GM21717 (cell line): ENCODE results near the gene ITGA6.

Source experiments
- ATAC-seq: cut with Tn5 transposase; IDR thresholded peaks from one replicate; pipeline ENCODE4 v1.9.1; 2021; ENCODE audit warnings: mild to moderate bottlenecking, moderate library complexity; ENCODE audit not compliant: unreplicated experiment

Gene ITGA6

GRCh38 chr2:172415865-172416183, 11.6 kb upstream of the ITGA6 start:
- ATAC-seq, result no peak

- no peak for ATAC-seq
Observed at GRCh38 chr2:172416447-172417058, 10.8 kb upstream of the ITGA6 start.

- ATAC-seq, result no peak
Observed at GRCh38 chr2:172420216-172420615, 7.2 kb upstream of the ITGA6 start.

GRCh38 chr2:172423160-172423559, 4.2 kb upstream of the ITGA6 start:
- no peak for ATAC-seq

- ATAC-seq, result no peak
Observed at GRCh38 chr2:172425336-172425735, 2.0 kb upstream of the ITGA6 start.

- no peak for ATAC-seq
Observed at GRCh38 chr2:172426635-172427255, 641 bp upstream of the ITGA6 start.

GRCh38 chr2:172427990-172428831, 825 bp downstream of the ITGA6 start:
- no peak for ATAC-seq

GRCh38 chr2:172428832-172429210, 1.4 kb downstream of the ITGA6 start:
- ATAC-seq, result no peak

- no peak for ATAC-seq
Observed at GRCh38 chr2:172429301-172429968, 2.0 kb downstream of the ITGA6 start.

GRCh38 chr2:172430027-172430426, 2.6 kb downstream of the ITGA6 start:
- no peak for ATAC-seq

GRCh38 chr2:172430678-172431077, 3.3 kb downstream of the ITGA6 start:
- ATAC-seq, result no peak

- no peak for ATAC-seq
Observed at GRCh38 chr2:172431463-172431862, 4.1 kb downstream of the ITGA6 start.

- ATAC-seq, result no peak
Observed at GRCh38 chr2:172431993-172432392, 4.6 kb downstream of the ITGA6 start.

GRCh38 chr2:172433144-172433543, 5.8 kb downstream of the ITGA6 start:
- ATAC-seq, result no peak

- no peak for ATAC-seq
Observed at GRCh38 chr2:172434821-172435605, 7.6 kb downstream of the ITGA6 start.

GRCh38 chr2:172435606-172435911, 8.2 kb downstream of the ITGA6 start:
- ATAC-seq, result no peak

- no peak for ATAC-seq
Observed at GRCh38 chr2:172436889-172437288, 9.5 kb downstream of the ITGA6 start.

GRCh38 chr2:172437419-172438341, 10.3 kb downstream of the ITGA6 start:
- ATAC-seq, result peak; percentile 61

- ATAC-seq, result no peak
Observed at GRCh38 chr2:172438741-172439508, 11.5 kb downstream of the ITGA6 start.
